Spleen (tissue), 11 donors: Measurements from ENCODE around the gene ANKS1B. TPM values are rescaled to one million over a fixed set of nuclear protein-coding genes. Genes with fewer than 3 reads are reported as not detected.
A peak's percentile ranks its signal among the peaks of the same experiment; 100 is the strongest.

Source experiments
- DNase-seq: peaks from one replicate; pipeline ENCODE4 v3.0.0-alpha.2; 2020
- H3K27ac ChIP-seq, 8 donors: fragments of 200-600 bp; sonication (generic) in 7 of 8; 1 replicate in 4 of 8; 2 replicates in 4 of 8; pipeline versions ENCODE4 v1.5.0 to v1.8.0; 2016 to 2021; ENCODE audit warnings: inconsistent platforms in 4 of 8, mild to moderate bottlenecking in 4 of 8, moderate library complexity in 1 of 8
- H3K27me3 ChIP-seq, 7 donors: fragments of 200-600 bp; sonication (generic) in 6 of 7; replicated peaks in 1 of 7; 1 replicate in 4 of 7; 2 replicates in 3 of 7; pipeline versions ENCODE4 v1.5.0 to v1.8.0; 2016 to 2021; ENCODE audit warnings: inconsistent platforms in 3 of 7, mild to moderate bottlenecking in 1 of 7
- H3K36me3 ChIP-seq, 6 donors: fragments of 200-600 bp; sonication (generic) in 5 of 6; 1 replicate in 4 of 6; 2 replicates in 2 of 6; pipeline versions ENCODE4 v1.5.0 to v1.8.0; 2016 to 2021; ENCODE audit warnings: inconsistent platforms in 2 of 6
- H3K4me1 ChIP-seq, 6 donors: fragments of 200-600 bp; sonication (generic) in 5 of 6; 1 replicate in 3 of 6; 2 replicates in 3 of 6; pipeline versions ENCODE4 v1.5.0 to v1.8.0; 2016 to 2021; ENCODE audit warnings: inconsistent platforms in 3 of 6
- H3K4me3 ChIP-seq, 8 donors: fragments of 200-600 bp; sonication (generic) in 7 of 8; 1 replicate in 4 of 8; 2 replicates in 4 of 8; pipeline versions ENCODE4 v1.5.0 to v1.8.0; 2016 to 2021; ENCODE audit warnings: inconsistent platforms in 4 of 8, mild to moderate bottlenecking in 4 of 8, moderate library complexity in 2 of 8
- H3K9me3 ChIP-seq, 8 donors: fragments of 200-600 bp; sonication (generic) in 7 of 8; 1 replicate in 4 of 8; 2 replicates in 4 of 8; pipeline versions ENCODE4 v1.5.0 to v1.8.0; 2016 to 2021; ENCODE audit warnings: inconsistent platforms in 4 of 8
- CTCF ChIP-seq, 11 experiments: fragments of 200-600 bp in 7 of 11; fragments of 450-650 bp in 4 of 11; sonication (generic) in 4 of 11; IDR thresholded peaks in 8 of 11; conservative IDR thresholded peaks in 3 of 11; 1 replicate in 7 of 11; 2 replicates in 4 of 11; pipeline versions ENCODE4 v1.4.0 to v1.8.0; 2016 to 2021; ENCODE audit warnings: antibody characterized with exemption in 11 of 11, inconsistent platforms in 4 of 11, mild to moderate bottlenecking in 1 of 11
- POLR2A ChIP-seq, 3 donors: fragments of 450-650 bp; IDR thresholded peaks; one replicate each; pipeline ENCODE4 v1.5.1; 2017; ENCODE audit warnings: antibody characterized with exemption in 3 of 3, mild to moderate bottlenecking in 1 of 3
- POLR2AphosphoS5 ChIP-seq, 3 donors: sonication (generic); formaldehyde crosslinking; IDR thresholded peaks; one replicate each; pipeline ENCODE4 v1.5.1; 2017; ENCODE audit warnings: antibody characterized with exemption in 3 of 3
- WGBS, 5 donors: extraction: QIAGEN DNeasy Blood & Tissue Kit in 3 of 5; methylation state at CpG; one replicate each; pipeline versions ENCODE4 v1.1.5 to v1.1.7; 2013 to 2018; 5-methylcytosine and 5-hydroxymethylcytosine counted together
- intact Hi-C: fragments of 100-400 bp; cut with DNase I; formaldehyde crosslinking; loops from one replicate; pipeline ENCODE4 v1.15.0; 2023; ENCODE audit warnings: low total_unique reads
- polyA plus RNA-seq, 3 donors: library from polyadenylated mRNA; stranded (reverse); fragments of 200-250 nt; gene quantifications; one replicate each; pipeline ENCODE4 v1.2.1, GENCODE V29; 2013
- total RNA-seq, 7 donors: library from RNA; depleted of rRNA in 3 of 7; stranded (reverse); fragments of >200 nt in 3 of 7; fragmentation: NEBNext Ultra II Directional in 4 of 7; extraction: Animal tissue kit (Norgen Biotek cat#: 25700) in 4 of 7; gene quantifications; one replicate each; pipeline versions ENCODE4 v1.1.0 to v1.2.1, GENCODE V29; 2016 to 2021
- donor health status: healthy with polysubstance abuse.
- donor health status: DM: no; HTN: no; CAD: no; lungs with moderate emphysema.
- donor health status: DM: no; HTN: no; CAD: no.
- donor health status: Bipolar disorder and iron deficiency.
- donor health status: healthy.
- donor health status: DM: no; HTN: no; CAD: no.
- donor health status: DM: yes; HTN: yes; CAD: no.

The ANKS1B gene
- total and polyA plus RNA-seq, 10 donors, result 0.21 to 8.0 (median 4.2) TPM

- WGBS, 5 donors, result 55 to 61% (median 58%) methylated on average over 4 of the region's 4 CpGs
- intact Hi-C loops, result no loop called here
- Histone ChIP-seq H3K36me3 (no peaks in the 10 kb centered on the region), H3K4me3 (no peak overlapping the region), H3K9me3 (no peaks in the 10 kb centered on the region), H3K4me1 (no peaks in the 10 kb centered on the region), H3K27ac (no peak overlapping the region), H3K27me3 (no peaks in the 10 kb centered on the region)
- TF ChIP-seq POLR2A (IDR thresholded peaks at IDR 0.05), result no peak
- no peak for TF ChIP-seq POLR2AphosphoS5 (IDR thresholded peaks at IDR 0.05)
- no peak for TF ChIP-seq CTCF (IDR thresholded peaks at IDR 0.05 in 8 of 11, conservative IDR thresholded peaks at IDR 0.05 in 3 of 11)
- no peak for DNase-seq
Observed at GRCh38 chr12:98948343-98948949, 1036.3 kb downstream of the ANKS1B start.

GRCh38 chr12:98945864-98946263 is 1038.9 kb downstream of the ANKS1B start:
- TF ChIP-seq POLR2AphosphoS5 (IDR thresholded peaks at IDR 0.05), result no peak
- TF ChIP-seq POLR2A (IDR thresholded peaks at IDR 0.05), result no peak
- no peak for TF ChIP-seq CTCF (IDR thresholded peaks at IDR 0.05 in 8 of 11, conservative IDR thresholded peaks at IDR 0.05 in 3 of 11)
- DNase-seq, result no peak
- Histone ChIP-seq H3K9me3 (no peaks in the 10 kb centered on the region), H3K4me1 (no peaks in the 10 kb centered on the region), H3K27ac (no peak overlapping the region), H3K27me3 (no peaks in the 10 kb centered on the region), H3K4me3 (no peak overlapping the region), H3K36me3 (no peaks in the 10 kb centered on the region)
- 67 to 77% (median 75%) methylated on average over 4 of the region's 4 CpGs for WGBS, 5 donors
- intact Hi-C loops, result no loop called here

GRCh38 chr12:98939926-98940325 is 1044.8 kb downstream of the ANKS1B start:
- no peak for DNase-seq
- TF ChIP-seq POLR2A (IDR thresholded peaks at IDR 0.05) (no peak), POLR2AphosphoS5 (IDR thresholded peaks at IDR 0.05) (no peak), CTCF (IDR thresholded peaks at IDR 0.05 in 8 of 11, conservative IDR thresholded peaks at IDR 0.05 in 3 of 11) (no peak)
- H3K36me3 ChIP-seq, result no peaks in the 10 kb centered on the region
- no peak overlapping the region for H3K4me3 ChIP-seq
- no peak overlapping the region for H3K27ac ChIP-seq
- H3K27me3 ChIP-seq, result no peaks in the 10 kb centered on the region
- H3K4me1 ChIP-seq, result no peaks in the 10 kb centered on the region
- peaks cover 0 to 11% (median 0%) of the 10 kb centered on the region in 8 donors for H3K9me3 ChIP-seq
- intact Hi-C loops, result no loop called here
- WGBS, 5 donors, result 46 to 66% (median 56%) methylated on average over 3 of the region's 3 CpGs

- Histone ChIP-seq H3K4me3 (no peak overlapping the region), H3K36me3 (no peaks in the 10 kb centered on the region), H3K27me3 (no peaks in the 10 kb centered on the region), H3K4me1 (no peaks in the 10 kb centered on the region), H3K9me3 (peaks cover 0 to 12% (median 0%) of the 10 kb centered on the region in 8 donors), H3K27ac (no peak overlapping the region)
- DNase-seq, result no peak
- 21 to 31% (median 25%) methylated on average over 2 of the region's 2 CpGs for WGBS, 5 donors
- intact Hi-C loops, result no loop called here
- TF ChIP-seq CTCF (IDR thresholded peaks at IDR 0.05 in 8 of 11, conservative IDR thresholded peaks at IDR 0.05 in 3 of 11) (peak in 1 of 11 experiments; percentile 22), POLR2A (IDR thresholded peaks at IDR 0.05) (no peak)
Observed at GRCh38 chr12:98939350-98939749, 1045.4 kb downstream of the ANKS1B start.
